Cerebellar nuclear complex (tissue), 1 donor: Measurements from ENCODE around the gene MIDN.
A peak's percentile ranks its signal among the peaks of the same experiment; 100 is the strongest.

Source experiments
- DNase-seq, 2 experiments: peaks; one replicate each; lab custom pipeline; 2025; lab: John Stamatoyannopoulos, UW

The MIDN gene

GRCh38 chr19:1233115-1233667, 15.2 kb upstream of the MIDN start:
- no peak for DNase-seq

GRCh38 chr19:1234051-1234954, 14.1 kb upstream of the MIDN start:
- no peak for DNase-seq

GRCh38 chr19:1234955-1235380, 13.4 kb upstream of the MIDN start:
- no peak for DNase-seq

DNA sequence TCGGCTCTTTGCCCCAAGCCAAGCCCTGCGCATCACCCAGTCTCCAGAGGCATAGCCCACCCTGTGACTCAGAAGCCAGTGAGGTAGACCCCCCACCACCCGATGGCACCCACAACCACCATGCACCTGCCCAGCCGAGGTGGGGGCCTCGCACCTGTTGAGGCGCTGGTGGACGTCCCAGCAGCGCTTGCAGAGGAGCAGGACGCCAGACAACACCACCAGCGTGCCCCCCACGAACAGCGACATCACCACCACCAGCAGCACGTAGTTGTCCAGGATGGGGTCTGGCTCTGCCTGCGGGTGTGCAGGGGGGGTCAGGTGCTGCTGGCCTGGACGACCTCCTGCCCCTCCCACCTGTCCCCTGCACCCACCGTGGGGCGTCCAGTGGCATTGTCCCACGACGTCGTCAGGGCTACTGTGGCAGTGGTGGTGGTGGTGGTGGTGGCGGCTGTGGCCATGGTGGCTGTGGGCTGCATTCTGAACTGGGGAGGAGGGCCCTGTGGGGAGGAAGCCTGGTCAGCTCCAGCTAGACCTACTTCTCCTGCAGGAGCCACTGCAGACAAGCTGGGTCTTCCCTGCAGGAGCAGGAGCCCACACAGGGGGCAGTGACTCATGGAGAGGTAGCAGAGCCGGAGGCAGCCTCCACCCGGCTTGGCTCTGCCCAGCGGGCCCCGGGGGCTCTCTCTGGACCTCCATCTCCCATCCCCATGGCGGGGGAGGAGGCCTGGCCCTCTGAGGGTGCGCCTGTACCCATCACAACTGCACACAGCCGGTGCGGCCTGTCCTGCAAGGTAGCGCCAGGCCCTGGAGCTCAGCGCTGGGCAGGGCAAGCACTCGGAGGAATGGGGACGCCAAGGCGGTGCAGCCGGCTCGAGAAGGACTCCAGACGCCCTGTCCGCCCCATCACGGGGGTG, 12.5 kb upstream of the MIDN start:
- DNase-seq: no peak

DNA sequence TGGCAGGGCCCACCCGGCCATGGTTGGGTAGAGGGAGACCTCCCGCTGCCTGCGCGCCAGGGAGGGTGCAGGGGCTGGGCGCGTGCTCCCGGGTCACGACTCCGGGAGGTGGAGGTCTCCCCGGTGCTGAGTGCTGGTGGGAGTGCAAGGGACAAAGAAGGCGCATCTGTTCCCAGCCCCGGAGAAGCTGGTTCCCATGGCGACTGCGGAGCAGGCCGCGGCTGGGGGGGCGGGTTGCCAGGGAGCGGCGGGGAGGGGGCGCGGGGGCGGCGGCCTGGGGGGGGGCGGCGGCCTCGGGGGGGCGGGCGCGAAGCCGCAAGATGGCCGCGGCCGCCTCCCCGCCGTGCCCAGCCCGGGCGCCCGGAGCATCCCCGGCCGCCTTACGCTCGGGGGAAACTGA, 11.8 kb upstream of the MIDN start:
- no peak for DNase-seq

DNA sequence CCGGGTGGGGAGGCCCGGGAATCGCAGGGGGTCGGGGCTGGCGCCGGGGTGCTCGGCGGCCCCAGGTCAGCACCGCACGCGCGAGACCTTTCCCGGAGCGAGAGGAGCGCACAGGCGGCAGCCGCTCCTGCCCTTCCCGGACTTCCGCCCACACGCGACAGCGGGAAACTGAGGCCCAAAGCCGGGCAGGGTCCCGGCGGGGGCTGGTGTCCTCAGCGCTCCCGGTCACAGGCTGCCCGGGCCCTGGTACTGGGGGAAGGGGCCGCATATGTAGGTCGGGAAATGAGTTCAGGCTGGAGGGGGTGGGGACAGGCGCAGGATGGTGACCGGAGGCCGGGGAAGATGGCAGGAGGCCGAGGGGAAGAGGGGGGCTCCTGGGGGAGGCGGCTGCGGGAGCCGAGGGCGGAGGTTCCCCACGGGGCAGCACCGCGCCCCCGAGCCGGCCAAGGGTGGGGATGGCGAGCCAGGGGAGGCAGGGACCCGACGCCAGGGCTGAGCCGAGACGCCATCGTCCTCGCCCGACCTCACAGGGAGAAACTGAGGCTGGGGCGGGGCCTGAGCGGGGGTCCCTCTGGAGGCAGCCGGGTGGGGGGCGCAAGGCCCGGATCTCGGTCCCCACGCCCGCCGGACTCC, 11.2 kb upstream of the MIDN start:
- DNase-seq: no peak

DNA sequence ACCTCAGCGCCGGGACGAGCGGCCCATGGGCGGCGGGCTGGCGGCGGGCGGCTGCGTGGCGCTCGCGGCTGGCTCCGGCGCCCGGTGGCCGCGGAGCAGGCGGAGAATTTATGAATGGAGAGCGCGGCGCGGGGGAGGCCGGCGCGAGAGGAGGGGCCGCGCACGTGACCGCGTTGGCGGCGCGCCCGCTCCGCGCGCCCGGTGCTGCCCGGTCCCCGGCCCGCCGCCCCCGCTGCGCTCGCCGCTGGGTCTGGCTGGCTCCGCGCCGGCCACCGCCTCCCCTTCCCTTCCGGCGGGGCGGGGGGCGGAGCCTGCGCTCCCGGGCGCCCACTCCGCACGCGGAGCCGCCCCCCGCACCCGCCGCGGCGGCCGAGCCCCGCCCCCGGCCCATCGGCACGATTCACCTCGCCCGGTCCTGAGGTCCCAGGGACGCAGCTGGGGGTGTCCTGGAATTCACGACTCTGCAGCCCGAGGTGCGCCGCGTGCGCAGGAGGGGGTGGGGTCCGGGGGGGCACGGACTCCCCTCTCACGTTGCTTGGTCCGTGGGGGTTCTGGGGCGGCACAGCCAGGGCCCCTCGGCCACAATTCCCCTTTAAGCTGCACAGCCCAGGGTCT, 10.5 kb upstream of the MIDN start, which contains the start of gene CBARP:
CBARP (minus strand) TSS at position 252 of the 615 bp plus-strand sequence. CDS start 1,905 bp downstream, outside the sequence.
- DNase-seq: no peak

DNA sequence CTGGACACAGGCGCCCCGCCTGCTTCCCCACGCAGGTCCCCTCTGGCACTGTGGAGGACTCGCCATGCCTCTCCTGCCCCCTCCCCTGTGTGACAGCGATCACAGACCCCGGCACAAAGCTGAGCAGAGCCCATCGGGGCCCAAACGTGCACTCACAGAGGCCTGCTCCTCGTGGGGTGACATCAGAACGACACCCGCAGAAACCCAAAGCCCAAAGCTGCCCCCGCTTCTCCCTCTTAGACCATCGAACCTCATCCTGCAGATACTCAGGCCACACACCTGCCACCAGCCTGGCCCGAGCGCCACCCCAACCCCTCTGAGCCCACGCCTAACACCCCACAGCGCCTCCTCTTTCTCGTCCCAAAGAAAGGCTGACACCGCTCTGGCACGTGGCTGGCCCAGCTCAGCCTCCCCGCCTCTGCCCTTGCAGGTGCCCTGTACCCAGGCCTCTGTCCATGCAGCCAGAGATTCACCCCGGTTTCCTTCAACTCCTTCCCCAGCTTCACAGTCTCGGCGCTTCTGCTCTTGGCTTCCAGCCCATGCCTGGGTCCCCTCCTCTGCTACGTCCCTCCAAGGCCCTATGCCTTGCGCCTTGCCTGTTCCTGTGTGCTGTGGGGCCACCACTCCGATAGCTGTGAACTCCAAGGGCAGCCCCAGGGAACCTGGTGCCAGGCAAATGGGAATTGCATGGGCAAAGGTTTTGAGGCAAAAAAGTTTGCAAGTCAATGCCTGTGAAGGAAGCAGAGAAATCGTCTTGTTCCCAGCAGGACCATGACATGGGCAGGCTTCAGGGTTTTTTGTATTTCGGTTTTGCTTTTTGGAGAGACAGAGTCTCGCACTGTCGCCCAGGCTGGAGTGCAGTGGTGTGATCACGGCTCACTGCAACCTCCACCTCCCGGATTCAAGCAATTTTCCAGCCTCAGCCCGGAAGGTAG, 9.7 kb upstream of the MIDN start:
- no peak for DNase-seq

DNA sequence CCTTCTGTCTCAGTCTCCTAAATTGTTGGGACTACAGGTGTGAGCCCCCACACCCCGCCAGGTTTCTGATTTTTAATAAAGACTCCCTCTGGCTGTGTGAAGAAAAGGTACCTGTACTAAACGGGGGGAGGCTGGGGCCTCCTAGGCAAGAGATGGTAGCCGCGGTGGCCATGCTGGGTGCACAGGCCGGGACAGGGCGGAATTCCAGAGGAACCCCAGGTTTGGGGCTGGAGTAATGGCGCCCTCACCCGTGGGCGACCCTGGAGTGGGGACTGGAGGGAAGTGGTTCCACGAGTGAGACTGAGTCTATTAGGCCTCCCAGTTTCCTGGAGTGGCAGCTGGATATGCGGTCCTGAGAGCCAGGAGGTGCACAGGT, 9.0 kb upstream of the MIDN start:
- no peak for DNase-seq

- peak in 1 of 2 experiments; percentile 46 for DNase-seq
These were observed 8.3 kb upstream of the MIDN start for GRCh38 chr19:1239796-1240737.

- DNase-seq: no peak
These were observed 7.5 kb upstream of the MIDN start for GRCh38 chr19:1240925-1241324.

DNA sequence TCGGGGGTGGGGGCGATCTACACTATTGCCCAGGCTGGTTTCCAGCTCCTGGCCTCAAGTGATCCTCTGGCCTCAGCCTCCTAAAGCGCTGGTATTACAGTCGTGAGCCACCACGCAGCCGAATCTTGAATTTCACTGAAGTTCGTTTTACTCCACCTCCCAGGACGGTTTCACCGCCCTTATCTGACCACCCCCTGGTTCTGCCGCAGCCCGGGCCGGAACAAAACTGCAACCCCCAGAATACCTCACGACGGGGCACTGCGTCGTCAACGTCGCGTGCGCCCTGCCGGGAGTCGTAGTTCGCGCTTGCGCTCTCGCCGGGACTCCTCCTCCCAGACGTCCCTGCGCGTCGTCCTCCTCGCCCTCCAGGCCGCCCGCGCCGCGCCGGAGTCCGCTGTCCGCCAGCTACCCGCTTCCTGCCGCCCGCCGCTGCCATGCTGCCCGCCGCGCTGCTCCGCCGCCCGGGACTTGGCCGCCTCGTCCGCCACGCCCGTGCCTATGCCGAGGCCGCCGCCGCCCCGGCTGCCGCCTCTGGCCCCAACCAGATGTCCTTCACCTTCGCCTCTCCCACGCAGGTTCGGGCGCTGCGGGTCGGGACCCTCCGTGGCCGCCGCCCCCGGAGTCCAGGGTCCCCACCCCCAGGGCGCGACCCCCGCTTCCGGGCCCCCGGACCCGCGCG, 6.8 kb upstream of the MIDN start, which contains the start of gene ATP5F1D:
ATP5F1D (plus strand) TSS at position 335 of the 679 bp plus-strand sequence; CDS start at position 435, 100 bp downstream.
- peak in 1 of 2 experiments; percentile 59 for DNase-seq

GRCh38 chr19:1243768-1244692, 4.4 kb upstream of the MIDN start:
- peak in 1 of 2 experiments; percentile 32 for DNase-seq

- no peak for DNase-seq
These were observed 3.5 kb upstream of the MIDN start for GRCh38 chr19:1244693-1245451.

- DNase-seq: no peak
These were observed 2.7 kb upstream of the MIDN start for GRCh38 chr19:1245494-1246264.
